ENCODE data around the gene TGFB3. TPM values are rescaled to one million over a fixed set of nuclear protein-coding genes. Genes with fewer than 3 reads are reported as not detected.

The TGFB3 gene
- total and polyA plus RNA-seq, 2 of the 13 experiments (the other 11 are each of a cell fraction or from before 2014, with no cell fraction given): 1.4 to 2.5 TPM

DNA sequence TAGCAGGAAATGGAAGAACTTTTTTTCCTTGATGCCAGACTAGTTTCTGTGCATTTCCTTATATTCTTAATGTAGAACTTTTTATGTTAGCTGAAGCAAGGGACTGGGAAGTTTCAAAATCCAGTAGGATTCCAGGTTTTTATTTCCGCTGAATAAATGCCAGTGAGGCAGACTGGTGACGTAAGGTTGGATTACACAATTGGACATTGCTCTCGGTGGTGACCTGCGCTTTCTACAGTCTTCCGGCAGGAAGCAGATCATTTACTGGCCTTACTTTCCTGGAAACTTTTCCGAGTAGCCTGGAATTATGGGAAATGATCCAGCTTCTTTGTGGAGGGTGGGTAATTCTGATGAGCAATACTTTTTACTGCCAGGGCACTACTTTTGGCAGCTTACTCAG, 7.3 kb upstream of the TGFB3 start (continued):
- TF ChIP-seq ZNF563 (CRISPR knock-in tag; IDR thresholded peaks at IDR 0.05) (no peak), ZNF614 (CRISPR knock-in tag; IDR thresholded peaks at IDR 0.05; ENCODE audit: borderline replicate concordance) (peak; percentile 31; the same call in 1 of the 2 replicates), HOXA3 (CRISPR knock-in tag; IDR thresholded peaks at IDR 0.05) (peak; percentile 83)

DNA sequence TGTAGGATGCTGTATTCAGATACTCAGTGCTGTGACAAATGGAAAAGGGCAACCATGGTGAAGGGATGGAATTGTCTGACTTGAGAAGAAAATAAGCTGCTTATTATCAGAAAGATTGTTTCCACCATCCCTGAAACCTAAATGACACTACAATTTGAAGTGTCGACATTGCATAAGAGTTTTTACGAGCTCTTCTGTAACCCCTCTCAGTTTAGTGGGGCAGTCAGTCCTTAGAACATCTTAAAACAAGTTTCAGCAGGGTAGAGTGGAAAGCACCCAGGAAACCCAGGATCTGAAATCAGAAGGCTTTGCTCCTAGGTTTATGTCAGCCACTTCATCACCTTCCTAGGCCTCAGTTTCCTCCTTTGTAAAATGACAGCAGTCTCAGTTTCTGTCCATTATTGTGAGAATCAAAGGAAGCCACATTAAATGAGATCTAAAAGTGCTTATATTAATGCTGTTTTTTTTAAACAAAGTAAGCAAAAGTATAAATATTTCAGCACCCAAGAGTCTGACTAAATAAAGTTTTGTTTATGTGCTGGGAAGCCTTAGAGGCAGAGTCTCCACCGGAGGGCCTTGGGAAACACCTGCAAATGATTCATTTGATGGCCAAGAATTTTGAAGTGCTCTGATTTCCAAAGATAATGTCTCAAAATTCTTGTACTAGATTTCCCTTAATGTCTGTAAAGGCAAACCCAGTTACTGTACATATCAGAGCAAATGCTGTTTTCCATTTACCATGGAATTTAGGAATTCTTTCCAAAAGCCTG, 5.6 kb upstream of the TGFB3 start:
- no peak overlapping the region for H2AFZ ChIP-seq (ENCODE audit: low read length)
- intact Hi-C loops (cut with micrococcal nuclease; ENCODE audit: unreplicated experiment) (loop anchor here (10.0 kb wide), 1 partner anchor 163 kb away; no protein-coding TSS in a partner anchor), in situ Hi-C loops (cut with HindIII; ENCODE audit: extremely low pct_ligation_motif_present, low pct_unique_long_range_greater_than_20kb) (no loop called here)
- ATAC-seq (no peak), DNase-seq (ENCODE audit: low spot score) (no peak), FAIRE-seq (no peak)
- no peak overlapping the region for H3K4me2 ChIP-seq (ENCODE audit: low read depth, low read length)
- H3K4me1 ChIP-seq (ENCODE audit: insufficient read depth, low read length): peaks cover 59% of the 10 kb centered on the region
- no TSS peak for BruUV-seq (replicated peaks)
- WGBS (ENCODE audit: low lambda C conversion rate): 52% methylated on average over 3 of the region's 3 CpGs
- ChIA-PET POLR2A (no interaction called here), CTCF (ENCODE audit: low intra/inter-chr PET ratio, low total read pairs) (no interaction called here)
- H3K4me3 ChIP-seq (replicated peaks in 1 of 3; ENCODE audit: insufficient read depth in 1 of 3, low read depth in 2 of 3, low read length in 3 of 3): no peak overlapping the region
- no peaks in the 10 kb centered on the region for H3K9me3 ChIP-seq (ENCODE audit: low read length)
- 0 out of 5 replicates have a peak, but pooled peaks cover 0 to 4% of the 10 kb centered on the region in 2 experiments for H3K27me3 ChIP-seq (ENCODE audit: control insufficient read depth in 1 of 2, insufficient read depth in 2 of 2, low read length in 2 of 2)
- no peak overlapping the region for H3K27ac ChIP-seq (ENCODE audit: extremely low read length, insufficient read depth, low read length)
- H3K36me3 ChIP-seq (replicated peaks in 1 of 2; ENCODE audit: control insufficient read depth in 1 of 2, insufficient read depth in 2 of 2, low read length in 2 of 2): no peaks in the 10 kb centered on the region
- no peaks in the 10 kb centered on the region for H4K20me1 ChIP-seq (ENCODE audit: insufficient read depth, low read length)
- H3K9ac ChIP-seq (ENCODE audit: insufficient read depth, low read depth, low read length): no peak overlapping the region
- H3K79me2 ChIP-seq (ENCODE audit: insufficient read depth, low read length): no peaks in the 10 kb centered on the region
- TF ChIP-seq HOMEZ (CRISPR knock-in tag; IDR thresholded peaks at IDR 0.05; ENCODE audit: low read depth) (no peak), CBX1 (IDR thresholded peaks at IDR 0.05; ENCODE audit: low read depth) (no peak), JUNB (CRISPR knock-in tag; IDR thresholded peaks at IDR 0.05; ENCODE audit: borderline replicate concordance) (no peak), BHLHE40 (IDR thresholded peaks at IDR 0.05; ENCODE audit: low read length) (no peak), RXRA (CRISPR knock-in tag; IDR thresholded peaks at IDR 0.05) (no peak), HNRNPUL1 (IDR thresholded peaks at IDR 0.05; ENCODE audit: low read depth, low read length) (no peak), TRIM24 (CRISPR knock-in tag; IDR thresholded peaks at IDR 0.05) (no peak), ZNF160 (CRISPR knock-in tag; IDR thresholded peaks at IDR 0.05) (no peak), MYPOP (CRISPR knock-in tag; IDR thresholded peaks at IDR 0.05) (no peak), SKIL (CRISPR knock-in tag; IDR thresholded peaks at IDR 0.05; ENCODE audit: borderline replicate concordance) (no peak), ZFX (CRISPR knock-in tag; IDR thresholded peaks at IDR 0.05; ENCODE audit: low read depth) (no peak)
- TF ChIP-seq, protein P1, sequence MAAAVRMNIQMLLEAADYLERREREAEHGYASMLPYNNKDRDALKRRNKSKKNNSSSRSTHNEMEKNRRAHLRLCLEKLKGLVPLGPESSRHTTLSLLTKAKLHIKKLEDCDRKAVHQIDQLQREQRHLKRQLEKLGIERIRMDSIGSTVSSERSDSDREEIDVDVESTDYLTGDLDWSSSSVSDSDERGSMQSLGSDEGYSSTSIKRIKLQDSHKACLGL (CRISPR knock-in tag; IDR thresholded peaks at IDR 0.05): no peak
- TF ChIP-seq, protein P2, sequence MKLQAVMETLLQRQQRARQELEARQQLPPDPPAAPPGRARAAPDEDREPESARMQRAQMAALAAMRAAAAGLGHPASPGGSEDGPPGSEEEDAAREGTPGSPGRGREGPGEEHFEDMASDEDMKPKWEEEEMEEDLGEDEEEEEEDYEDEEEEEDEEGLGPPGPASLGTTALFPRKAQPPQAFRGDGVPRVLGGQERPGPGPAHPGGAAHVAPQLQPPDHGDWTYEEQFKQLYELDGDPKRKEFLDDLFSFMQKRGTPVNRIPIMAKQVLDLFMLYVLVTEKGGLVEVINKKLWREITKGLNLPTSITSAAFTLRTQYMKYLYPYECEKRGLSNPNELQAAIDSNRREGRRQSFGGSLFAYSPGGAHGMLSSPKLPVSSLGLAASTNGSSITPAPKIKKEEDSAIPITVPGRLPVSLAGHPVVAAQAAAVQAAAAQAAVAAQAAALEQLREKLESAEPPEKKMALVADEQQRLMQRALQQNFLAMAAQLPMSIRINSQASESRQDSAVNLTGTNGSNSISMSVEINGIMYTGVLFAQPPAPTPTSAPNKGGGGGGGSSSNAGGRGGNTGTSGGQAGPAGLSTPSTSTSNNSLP (IDR thresholded peaks at IDR 0.05; ENCODE audit: low read depth, low read length): no peak
